ENCODE results near the gene GNA14. TPM values are rescaled to one million over a fixed set of nuclear protein-coding genes. Genes with fewer than 3 reads are reported as not detected.

The GNA14 gene
- total RNA-seq, 1 donor from 2014 or later: 0.32 TPM

DNA sequence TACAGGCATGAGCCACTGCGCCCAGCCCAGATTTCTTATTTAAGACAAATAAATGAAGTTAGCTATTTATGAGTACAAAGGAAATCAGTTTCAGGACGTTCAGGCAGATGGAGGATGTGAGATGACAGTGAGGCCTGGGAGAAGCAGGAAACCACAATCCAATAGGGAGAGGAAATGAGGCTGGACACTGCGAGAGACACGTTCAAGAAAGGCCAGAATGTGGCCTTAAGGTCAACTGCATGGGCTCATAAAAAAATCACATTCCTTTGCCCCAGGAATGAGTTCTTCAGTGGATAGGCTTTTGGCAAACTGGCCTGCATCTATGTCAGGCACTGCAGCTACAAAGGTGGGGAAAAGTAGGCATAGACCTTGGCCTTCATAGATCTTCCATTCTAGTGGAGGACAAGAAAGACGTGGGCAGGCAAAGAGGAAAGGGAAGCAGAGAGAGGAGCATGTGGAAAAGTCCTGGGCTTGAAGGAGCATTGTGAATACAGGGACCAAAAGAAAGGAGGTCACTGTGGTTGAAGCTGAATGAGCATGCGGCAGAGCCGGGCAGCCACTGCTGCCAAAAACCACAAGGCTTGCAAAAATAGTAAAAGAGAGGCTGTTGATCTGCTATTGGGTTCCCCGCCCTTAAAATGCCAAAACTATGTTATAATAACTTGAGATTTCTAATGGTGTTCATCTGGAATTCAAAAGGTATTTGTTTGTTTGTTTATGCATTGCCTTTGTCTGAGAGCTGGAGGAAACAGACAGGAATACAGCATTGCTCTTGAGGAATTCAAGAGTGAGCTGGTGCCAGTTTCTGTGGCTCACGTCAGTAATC is 133.0 kb downstream of the GNA14 start:
- Mint-ChIP-seq H3K27me3 (ENCODE audit: unreplicated experiment) (no peaks in the 10 kb centered on the region), H3K9me3 (ENCODE audit: unreplicated experiment) (no peaks in the 10 kb centered on the region), H3K27ac (ENCODE audit: unreplicated experiment) (no peak overlapping the region), H3K4me3 (ENCODE audit: unreplicated experiment) (no peak overlapping the region), H3K36me3 (ENCODE audit: unreplicated experiment) (no peaks in the 10 kb centered on the region), H3K4me1 (ENCODE audit: low read depth, unreplicated experiment) (peaks cover 7% of the 10 kb centered on the region)
- TF ChIP-seq CTCF (IDR thresholded peaks at IDR 0.05; ENCODE audit: partially characterized antibody, unreplicated experiment): no peak
- DNase-seq: no peak

DNA sequence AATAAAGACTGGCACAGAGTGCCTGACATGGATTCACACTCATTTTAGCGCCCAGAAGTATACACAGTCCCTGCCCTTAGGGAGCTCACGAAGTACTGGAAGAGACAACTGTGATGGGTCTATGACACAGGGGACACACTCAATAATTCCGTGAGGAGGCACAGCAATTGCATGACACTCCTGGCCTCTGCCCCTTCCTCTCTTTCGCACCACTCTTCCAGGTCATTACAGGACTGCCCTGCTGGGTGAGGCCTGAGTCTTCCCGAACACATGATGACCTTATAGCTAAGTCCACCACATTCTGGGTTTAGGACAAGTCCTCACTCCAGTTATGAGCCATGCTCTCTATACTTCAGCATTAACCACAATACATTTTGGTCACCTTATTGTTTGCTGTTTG is 134.7 kb downstream of the GNA14 start:
- H3K9me3 Mint-ChIP-seq (ENCODE audit: unreplicated experiment): no peaks in the 10 kb centered on the region
- DNase-seq: no peak
- no peak overlapping the region for H3K27ac Mint-ChIP-seq (ENCODE audit: unreplicated experiment)
- H3K36me3 Mint-ChIP-seq (ENCODE audit: unreplicated experiment): no peaks in the 10 kb centered on the region
- no peak overlapping the region for H3K4me3 Mint-ChIP-seq (ENCODE audit: unreplicated experiment)
- H3K4me1 Mint-ChIP-seq (ENCODE audit: low read depth, unreplicated experiment): peaks cover 7% of the 10 kb centered on the region
- peaks cover 2% of the 10 kb centered on the region for H3K27me3 Mint-ChIP-seq (ENCODE audit: unreplicated experiment)
- no peak for TF ChIP-seq CTCF (IDR thresholded peaks at IDR 0.05; ENCODE audit: partially characterized antibody, unreplicated experiment)

- DNase-seq: no peak
- Mint-ChIP-seq H3K27me3 (ENCODE audit: unreplicated experiment) (peaks cover 2% of the 10 kb centered on the region), H3K9me3 (ENCODE audit: unreplicated experiment) (no peaks in the 10 kb centered on the region), H3K27ac (ENCODE audit: unreplicated experiment) (no peak overlapping the region), H3K4me3 (ENCODE audit: unreplicated experiment) (no peak overlapping the region), H3K4me1 (ENCODE audit: low read depth, unreplicated experiment) (peaks cover 7% of the 10 kb centered on the region), H3K36me3 (ENCODE audit: unreplicated experiment) (no peaks in the 10 kb centered on the region)
- no peak for TF ChIP-seq CTCF (IDR thresholded peaks at IDR 0.05; ENCODE audit: partially characterized antibody, unreplicated experiment)
Measured at GRCh38 chr9:77512876-77513275, 135.2 kb downstream of the GNA14 start.

- no peak for DNase-seq
- Mint-ChIP-seq H3K36me3 (ENCODE audit: unreplicated experiment) (no peaks in the 10 kb centered on the region), H3K4me1 (ENCODE audit: low read depth, unreplicated experiment) (peaks cover 7% of the 10 kb centered on the region), H3K27ac (ENCODE audit: unreplicated experiment) (no peak overlapping the region), H3K9me3 (ENCODE audit: unreplicated experiment) (no peaks in the 10 kb centered on the region), H3K4me3 (ENCODE audit: unreplicated experiment) (no peak overlapping the region), H3K27me3 (ENCODE audit: unreplicated experiment) (peaks cover 2% of the 10 kb centered on the region)
- no peak for TF ChIP-seq CTCF (IDR thresholded peaks at IDR 0.05; ENCODE audit: partially characterized antibody, unreplicated experiment)
Measured at GRCh38 chr9:77511525-77511924, 136.6 kb downstream of the GNA14 start.

- Mint-ChIP-seq H3K4me3 (ENCODE audit: unreplicated experiment) (no peak overlapping the region), H3K4me1 (ENCODE audit: low read depth, unreplicated experiment) (peaks cover 7% of the 10 kb centered on the region), H3K27me3 (ENCODE audit: unreplicated experiment) (peaks cover 2% of the 10 kb centered on the region), H3K36me3 (ENCODE audit: unreplicated experiment) (no peaks in the 10 kb centered on the region), H3K27ac (ENCODE audit: unreplicated experiment) (no peak overlapping the region), H3K9me3 (ENCODE audit: unreplicated experiment) (no peaks in the 10 kb centered on the region)
- TF ChIP-seq CTCF (IDR thresholded peaks at IDR 0.05; ENCODE audit: partially characterized antibody, unreplicated experiment): no peak
- no peak for DNase-seq
Measured at GRCh38 chr9:77510666-77511065, 137.5 kb downstream of the GNA14 start.

Data from glutamatergic neuron (in vitro differentiated cells).